Kasumi-1 (cell line): ENCODE results near the gene KLK5.
"Not testable (repeated sequence)": the region's sequence is repeated elsewhere in the genome, so short reads cannot be mapped to it uniquely, and the experiment has no call there.

Experiments
- DNase-seq, 2 experiments: peaks; one replicate each; lab custom pipeline; 2025; lab: John Stamatoyannopoulos, UW

Gene KLK5

GRCh38 chr19:50921426-50922316, 31.2 kb downstream of the KLK5 start:
- DNase-seq = no peak

GRCh38 chr19:50916069-50916468, 36.8 kb downstream of the KLK5 start:
- no peak for DNase-seq

- no peak for DNase-seq
Measured at GRCh38 chr19:50912727-50913716, 39.8 kb downstream of the KLK5 start.

GRCh38 chr19:50912102-50912599, 40.7 kb downstream of the KLK5 start:
- DNase-seq = no peak

GRCh38 chr19:50911206-50912101, 41.4 kb downstream of the KLK5 start, which contains the start of gene KLK4:
TSS of gene KLK4 (minus strand) at chr19:50911395. CDS start at chr19:50910738, 657 bp downstream.
- DNase-seq = no peak

GRCh38 chr19:50910722-50911121, 42.1 kb downstream of the KLK5 start:
- DNase-seq = no peak

GRCh38 chr19:50909240-50910070, 43.4 kb downstream of the KLK5 start:
- DNase-seq = no peak

GRCh38 chr19:50908336-50908735, 44.5 kb downstream of the KLK5 start:
- no peak for DNase-seq

GRCh38 chr19:50906217-50906616, 46.6 kb downstream of the KLK5 start:
- DNase-seq = peak; percentile 29 to 54

GRCh38 chr19:50902640-50903039, 50.2 kb downstream of the KLK5 start:
- no peak for DNase-seq

- no peak for DNase-seq
Measured at GRCh38 chr19:50899569-50899968, 53.3 kb downstream of the KLK5 start.

- DNase-seq = no peak
Measured at GRCh38 chr19:50898018-50898417, 54.8 kb downstream of the KLK5 start.

GRCh38 chr19:50897612-50898011, 55.2 kb downstream of the KLK5 start:
- no peak for DNase-seq

GRCh38 chr19:50897191-50897607, 55.6 kb downstream of the KLK5 start:
- DNase-seq = no peak

- DNase-seq = no peak
Measured at GRCh38 chr19:50896591-50897190, 56.1 kb downstream of the KLK5 start.

GRCh38 chr19:50896089-50896590, 56.7 kb downstream of the KLK5 start:
- DNase-seq = not testable (repeated sequence)

- no peak for DNase-seq
Measured at GRCh38 chr19:50894478-50895356, 58.1 kb downstream of the KLK5 start.
